ENCODE results near the gene VN1R5.
"Not testable (repeated sequence)": the region's sequence is repeated elsewhere in the genome, so short reads cannot be mapped to it uniquely, and the experiment has no call there.

VN1R5 gene

DNA sequence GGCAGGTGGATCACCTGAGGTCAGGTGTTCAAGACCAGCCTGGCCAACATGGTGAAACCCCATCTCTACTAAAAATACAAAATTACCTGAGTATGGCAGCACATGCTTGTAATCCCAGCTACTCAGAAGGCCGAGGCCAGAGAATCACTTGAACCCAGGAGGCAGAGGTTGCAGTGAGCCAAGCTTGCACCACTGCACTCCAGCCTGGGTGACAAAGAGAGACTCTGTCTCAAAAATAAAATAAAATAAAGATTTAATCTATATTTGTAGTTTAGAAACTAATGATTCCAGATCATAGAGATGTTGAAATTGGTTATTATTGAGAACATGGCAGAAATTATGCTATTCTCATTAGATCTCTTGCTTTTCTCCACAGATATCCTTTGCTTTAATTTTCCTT lies at the start of gene VN1R5:
Gene VN1R5 (plus strand): TSS at position 301 of the 400 bp plus-strand sequence.
- DNase-seq, result not testable (repeated sequence)

GRCh38 chr1:247209396-247209795 lies 46.5 kb upstream of the VN1R5 start:
- DNase-seq, result no peak

- no peak for DNase-seq
These were observed 45.9 kb upstream of the VN1R5 start for GRCh38 chr1:247210062-247210375.

GRCh38 chr1:247210376-247211117 lies 45.3 kb upstream of the VN1R5 start:
- peak; percentile 97 for DNase-seq

DNA sequence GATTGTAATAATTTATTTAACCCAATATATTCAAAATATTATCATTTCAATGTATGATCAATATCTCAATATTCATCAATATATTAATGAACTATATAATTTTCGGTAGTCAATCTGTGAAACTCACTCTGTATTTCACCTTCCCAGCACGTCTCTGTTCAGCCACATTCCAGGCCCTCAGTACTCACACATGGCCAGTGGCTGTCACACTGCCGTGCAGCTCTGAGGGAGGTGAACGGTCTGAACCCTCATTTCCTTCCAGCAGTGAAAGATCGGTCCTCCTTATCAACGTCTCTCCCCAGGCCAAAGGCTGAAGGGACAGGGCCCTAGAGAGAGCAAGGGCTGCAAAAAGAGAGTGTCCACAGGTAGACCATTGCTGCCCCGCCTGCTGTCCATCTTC lies 44.5 kb upstream of the VN1R5 start:
- no peak for DNase-seq

- no peak for DNase-seq
These were observed 43.9 kb upstream of the VN1R5 start for GRCh38 chr1:247212012-247212411.

DNA sequence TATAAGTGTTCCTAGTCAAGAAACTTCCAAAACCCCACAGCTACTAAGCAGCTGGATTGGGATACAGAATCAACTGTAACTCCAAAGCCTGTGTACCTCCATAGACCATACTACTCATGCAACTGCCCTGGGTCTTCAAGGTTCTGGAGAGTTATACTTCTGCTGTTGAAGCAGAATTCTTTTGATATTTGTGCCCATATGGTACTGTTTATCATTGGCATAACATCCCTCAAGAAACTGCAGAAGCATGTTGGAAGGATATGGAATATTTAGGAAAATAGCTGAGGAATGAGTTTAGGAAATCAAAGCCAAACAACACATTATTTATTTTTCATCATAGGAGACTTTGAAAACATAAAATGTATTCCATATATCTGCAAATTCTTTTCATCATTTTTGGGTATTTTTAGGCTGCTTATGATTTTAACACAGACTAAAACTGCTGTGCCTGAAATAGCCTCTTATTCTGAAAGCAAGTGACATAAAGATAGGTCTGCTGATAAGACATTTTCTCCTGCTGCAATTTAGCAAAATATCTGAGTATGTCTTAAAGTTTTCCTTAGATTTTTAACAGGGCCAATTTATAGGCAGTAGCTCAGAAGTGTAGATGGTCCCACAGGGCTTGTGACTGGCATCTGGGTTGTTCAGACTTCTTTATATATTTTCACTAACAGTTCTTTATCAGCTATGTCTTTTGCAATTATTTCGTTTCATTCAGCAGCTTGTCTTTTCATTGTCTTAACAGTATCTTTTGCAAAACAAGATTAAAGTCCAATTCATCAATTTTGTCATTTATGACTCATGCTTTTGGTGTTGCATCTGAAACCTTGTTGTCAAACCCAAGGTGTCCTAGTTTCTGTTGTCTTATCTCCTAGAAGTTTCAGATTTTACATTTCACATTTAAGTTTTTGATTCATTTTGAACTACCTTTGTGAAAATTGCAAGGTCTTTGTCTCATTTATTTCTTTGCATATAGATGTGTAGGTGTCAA lies 43.0 kb upstream of the VN1R5 start:
- no peak for DNase-seq

DNA sequence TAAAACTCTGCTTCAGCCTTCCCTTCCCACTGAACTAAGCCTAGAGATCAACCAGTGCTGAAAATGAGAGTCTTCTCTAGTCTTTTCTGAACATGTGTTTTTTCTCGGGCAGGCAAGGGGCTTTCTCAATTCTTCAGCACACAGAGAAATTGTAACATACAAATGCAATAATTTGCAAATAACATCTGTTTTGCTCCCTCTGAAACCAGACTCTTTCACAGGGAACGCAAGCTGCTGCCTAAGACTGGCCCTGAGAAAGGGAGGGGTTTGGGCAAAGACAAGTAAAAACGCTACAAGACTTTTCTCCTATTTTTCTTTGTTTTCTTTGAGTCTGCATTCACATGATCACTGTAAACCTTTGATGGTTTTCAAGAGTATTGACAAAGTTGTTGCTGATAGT lies 39.6 kb upstream of the VN1R5 start:
- no peak for DNase-seq

GRCh38 chr1:247218121-247218651 lies 37.7 kb upstream of the VN1R5 start:
- no peak for DNase-seq

DNA sequence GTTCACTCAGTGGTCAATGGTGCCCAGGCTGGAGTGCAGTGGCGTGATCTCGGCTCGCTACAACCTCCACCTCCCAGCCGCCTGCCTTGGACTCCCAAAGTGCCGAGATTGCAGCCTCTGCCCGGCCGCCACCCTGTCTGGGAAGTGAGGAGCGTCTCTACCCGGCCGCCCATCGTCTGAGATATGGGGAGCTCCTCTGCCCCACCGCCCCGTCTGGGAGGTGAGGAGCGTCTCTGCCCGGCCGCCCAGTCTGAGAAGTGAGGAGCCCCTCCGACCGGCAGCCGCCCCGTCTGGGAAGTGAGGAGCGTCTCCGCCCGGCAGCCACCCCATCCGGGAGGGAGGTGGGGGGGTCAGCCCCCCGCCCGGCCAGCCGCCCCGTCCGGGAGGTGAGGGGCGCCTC lies 35.6 kb upstream of the VN1R5 start:
- DNase-seq, result not testable (repeated sequence)

DNA sequence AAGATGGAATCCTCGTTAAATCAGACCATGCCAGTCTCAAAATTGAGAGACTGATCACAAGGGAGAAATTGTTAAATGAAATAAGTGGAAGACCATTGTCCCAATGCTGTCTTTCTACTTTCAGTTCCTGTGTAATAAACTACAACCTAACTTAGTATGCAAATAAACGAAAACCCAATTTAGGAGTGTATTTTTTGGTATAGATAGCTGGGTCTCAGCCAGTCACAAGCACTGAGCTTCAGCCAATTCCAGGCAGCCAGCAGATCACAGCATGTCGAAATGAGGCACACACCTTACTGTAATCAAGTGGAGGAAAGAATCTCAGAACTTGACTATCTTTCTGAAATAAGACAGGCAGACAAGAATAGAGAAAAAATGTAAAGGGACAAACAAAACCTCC lies 33.0 kb upstream of the VN1R5 start:
- DNase-seq, result no peak

- DNase-seq, result no peak
These were observed 31.1 kb upstream of the VN1R5 start for GRCh38 chr1:247224822-247225221.

- no peak for DNase-seq
These were observed 27.7 kb upstream of the VN1R5 start for GRCh38 chr1:247228133-247228532.

GRCh38 chr1:247241691-247242090 lies 14.2 kb upstream of the VN1R5 start:
- DNase-seq, result no peak

DNA sequence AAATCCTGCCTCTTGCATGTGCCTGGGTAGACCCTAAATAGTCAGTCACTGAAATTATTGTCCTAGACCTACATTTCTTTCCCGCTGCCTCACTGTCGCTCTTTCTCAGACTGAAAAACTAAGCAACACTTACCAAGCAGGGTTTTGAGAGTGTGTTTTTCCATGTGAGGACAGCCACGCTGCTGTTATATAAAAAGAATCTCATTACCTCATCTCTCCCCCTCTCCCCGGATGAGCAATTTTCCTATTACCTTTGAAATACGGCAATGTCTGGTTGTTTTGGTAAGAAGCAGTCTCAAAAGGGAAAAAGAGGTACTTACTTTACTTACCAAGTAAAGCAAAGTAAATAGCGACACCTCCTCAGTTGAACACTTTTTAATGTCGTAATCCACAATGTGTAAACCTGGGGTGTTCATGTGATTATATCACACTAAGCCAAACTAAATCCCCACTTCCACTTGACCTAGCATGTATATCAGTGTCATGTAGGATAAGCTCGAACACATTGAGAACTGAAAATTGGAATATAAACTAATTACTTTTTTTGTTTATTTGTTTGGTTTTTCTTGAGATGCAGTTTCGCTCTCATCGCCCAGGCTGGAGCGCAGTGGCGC lies 12.2 kb upstream of the VN1R5 start:
- DNase-seq, result no peak

GRCh38 chr1:247246325-247247115 lies 9.4 kb upstream of the VN1R5 start:
- no peak for DNase-seq

GRCh38 chr1:247247568-247247967 lies 8.3 kb upstream of the VN1R5 start:
- DNase-seq, result no peak

DNA sequence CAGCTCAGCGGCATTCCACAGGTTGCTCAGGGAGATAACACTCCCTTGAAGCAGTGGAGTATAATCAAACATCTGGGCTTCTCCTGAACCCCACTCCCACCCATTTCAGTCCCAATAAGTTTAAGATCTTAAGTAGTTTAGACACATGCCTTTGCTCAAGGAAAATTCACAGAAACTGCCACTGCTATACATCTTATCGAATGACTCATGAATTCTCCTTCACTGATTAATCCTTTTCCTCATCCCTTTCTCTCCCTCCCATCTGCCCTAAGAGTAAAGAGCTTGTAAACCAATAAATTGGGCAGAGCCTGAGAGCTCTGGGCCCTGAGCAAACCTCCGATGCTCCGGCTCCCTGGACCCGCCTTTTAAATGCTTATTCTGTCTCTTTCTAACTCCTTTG lies 10.2 kb downstream of the VN1R5 start:
- no peak for DNase-seq

DNA sequence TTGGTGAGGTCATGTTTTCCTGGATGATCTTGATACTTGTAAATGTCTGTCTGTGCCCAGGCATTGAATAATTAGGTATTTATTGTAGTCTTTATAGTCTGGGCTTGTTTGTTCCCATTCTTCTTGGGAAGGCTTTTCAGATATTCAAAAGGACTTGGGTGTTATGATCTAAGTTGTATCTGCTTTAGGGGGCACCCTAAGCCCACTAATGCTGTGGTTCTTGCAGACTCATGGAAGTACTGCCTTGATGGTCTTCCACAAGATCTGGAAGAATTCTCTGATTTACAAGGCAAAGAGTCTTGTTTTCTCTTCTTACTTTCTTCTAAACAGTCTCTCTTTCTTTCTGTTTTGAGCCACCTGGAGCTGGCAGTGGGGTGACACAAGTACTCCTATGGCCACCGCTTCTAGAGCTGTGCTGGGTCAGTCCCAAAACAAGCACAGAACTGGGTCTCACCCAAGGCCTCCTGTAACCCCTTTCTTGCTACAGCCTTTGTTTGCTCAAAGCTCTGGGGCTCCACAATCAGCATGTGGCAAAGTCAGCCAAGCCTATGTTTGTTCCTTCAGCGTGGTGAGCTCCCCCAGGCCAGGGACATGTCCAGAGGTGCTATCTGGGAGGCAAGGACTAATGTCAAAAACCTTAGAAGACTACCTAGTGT lies 12.6 kb downstream of the VN1R5 start:
- no peak for DNase-seq

DNA sequence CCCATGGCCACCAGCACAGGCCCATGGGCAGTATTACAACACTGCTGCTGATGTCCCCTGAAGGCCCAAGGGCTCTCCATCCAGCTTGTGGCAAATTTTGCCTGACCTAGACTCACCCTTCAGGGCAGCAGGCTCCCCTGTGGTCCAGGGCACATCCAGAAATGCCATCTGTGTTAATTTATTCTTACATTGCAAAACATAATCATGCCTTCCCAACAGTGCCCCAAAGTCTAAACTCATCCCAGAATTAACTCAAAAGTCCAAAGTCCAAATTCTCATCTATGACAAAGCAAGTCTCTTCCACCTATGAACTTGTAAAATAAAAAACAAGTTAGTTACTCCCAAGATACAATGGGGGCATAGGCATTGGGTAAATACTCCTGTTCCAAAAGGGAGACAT lies 13.3 kb downstream of the VN1R5 start:
- DNase-seq, result no peak

GRCh38 chr1:247270003-247270402 lies 14.1 kb downstream of the VN1R5 start:
- no peak for DNase-seq

- DNase-seq, result peak; percentile 52
These were observed 17.1 kb downstream of the VN1R5 start for GRCh38 chr1:247273013-247273412.
